ENCODE data around the gene KRTAP9-7.

KRTAP9-7 gene

GRCh38 chr17:41284043-41284442 lies 8.5 kb downstream of the KRTAP9-7 start:
- DNase-seq (ENCODE audit: low read depth, low spot score): peak; percentile 34
- ChIA-PET CTCF (interaction anchor here (2.0 kb wide), 1 partner anchor 265 kb away, joined by 6 read pairs; no protein-coding TSS in a partner anchor), POLR2A (interaction anchor here (0.7 kb wide), 1 partner anchor 14 kb away, joined by 4 read pairs; no protein-coding TSS in a partner anchor)
- TF ChIP-seq, protein P1, sequence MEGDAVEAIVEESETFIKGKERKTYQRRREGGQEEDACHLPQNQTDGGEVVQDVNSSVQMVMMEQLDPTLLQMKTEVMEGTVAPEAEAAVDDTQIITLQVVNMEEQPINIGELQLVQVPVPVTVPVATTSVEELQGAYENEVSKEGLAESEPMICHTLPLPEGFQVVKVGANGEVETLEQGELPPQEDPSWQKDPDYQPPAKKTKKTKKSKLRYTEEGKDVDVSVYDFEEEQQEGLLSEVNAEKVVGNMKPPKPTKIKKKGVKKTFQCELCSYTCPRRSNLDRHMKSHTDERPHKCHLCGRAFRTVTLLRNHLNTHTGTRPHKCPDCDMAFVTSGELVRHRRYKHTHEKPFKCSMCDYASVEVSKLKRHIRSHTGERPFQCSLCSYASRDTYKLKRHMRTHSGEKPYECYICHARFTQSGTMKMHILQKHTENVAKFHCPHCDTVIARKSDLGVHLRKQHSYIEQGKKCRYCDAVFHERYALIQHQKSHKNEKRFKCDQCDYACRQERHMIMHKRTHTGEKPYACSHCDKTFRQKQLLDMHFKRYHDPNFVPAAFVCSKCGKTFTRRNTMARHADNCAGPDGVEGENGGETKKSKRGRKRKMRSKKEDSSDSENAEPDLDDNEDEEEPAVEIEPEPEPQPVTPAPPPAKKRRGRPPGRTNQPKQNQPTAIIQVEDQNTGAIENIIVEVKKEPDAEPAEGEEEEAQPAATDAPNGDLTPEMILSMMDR (IDR thresholded peaks at IDR 0.05; ENCODE audit: insufficient read depth, low read length, missing control alignments): no peak
- no peak overlapping the region for H3K4me3 ChIP-seq (ENCODE audit: low read depth, low read length)

DNA sequence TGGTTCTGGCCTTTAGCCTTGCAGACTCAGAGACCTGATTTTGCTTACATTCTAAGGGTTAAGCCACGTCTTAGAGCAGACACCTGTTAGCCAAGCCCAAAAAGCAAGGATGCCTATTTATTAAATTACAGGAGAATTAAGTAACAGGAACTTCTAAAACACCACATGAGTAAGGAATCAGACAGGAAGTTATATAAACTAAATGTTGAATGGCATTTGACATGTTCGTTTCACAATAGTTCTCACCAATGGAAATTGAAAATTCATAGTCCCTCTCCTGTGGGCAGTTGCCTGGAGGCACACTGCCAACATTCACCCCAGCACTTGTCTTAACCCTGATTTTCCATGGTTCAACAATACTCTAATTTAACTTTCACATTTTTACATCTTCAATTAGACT lies 9.0 kb downstream of the KRTAP9-7 start:
- DNase-seq (ENCODE audit: low read depth, low spot score): no peak
- ChIA-PET CTCF (no interaction called here), POLR2A (no interaction called here)
- TF ChIP-seq, protein P1 (IDR thresholded peaks at IDR 0.05; ENCODE audit: insufficient read depth, low read length, missing control alignments): no peak
- no peak overlapping the region for H3K4me3 ChIP-seq (ENCODE audit: low read depth, low read length)

DNA sequence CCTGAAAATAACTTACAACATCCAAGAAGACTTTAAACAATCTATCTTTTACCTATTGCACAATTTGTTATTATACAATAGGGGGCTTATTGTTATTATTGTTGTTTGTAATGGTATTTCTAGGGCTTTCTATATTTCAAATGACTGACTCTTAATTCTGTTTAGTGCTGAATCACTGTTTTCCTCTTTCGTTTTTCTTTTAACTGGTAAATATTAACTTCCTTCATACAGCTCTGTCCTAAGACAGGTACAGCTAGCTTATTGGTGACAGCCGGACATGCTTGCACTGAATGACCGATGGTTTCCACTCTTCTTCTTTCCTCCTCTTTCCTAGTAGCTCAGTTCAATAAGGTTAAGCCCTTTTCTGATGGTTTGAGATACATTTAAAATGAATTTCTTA lies 11.6 kb downstream of the KRTAP9-7 start:
- TF ChIP-seq, protein P1 (IDR thresholded peaks at IDR 0.05; ENCODE audit: insufficient read depth, low read length, missing control alignments): no peak
- no peak overlapping the region for H3K4me3 ChIP-seq (ENCODE audit: low read depth, low read length)
- no peak for DNase-seq (ENCODE audit: low read depth, low spot score)
- POLR2A ChIA-PET: no interaction called here
- CTCF ChIA-PET: interaction anchor here (0.6 kb wide), 1 partner anchor 331 kb away, joined by 3 read pairs; no protein-coding TSS in a partner anchor

DNA sequence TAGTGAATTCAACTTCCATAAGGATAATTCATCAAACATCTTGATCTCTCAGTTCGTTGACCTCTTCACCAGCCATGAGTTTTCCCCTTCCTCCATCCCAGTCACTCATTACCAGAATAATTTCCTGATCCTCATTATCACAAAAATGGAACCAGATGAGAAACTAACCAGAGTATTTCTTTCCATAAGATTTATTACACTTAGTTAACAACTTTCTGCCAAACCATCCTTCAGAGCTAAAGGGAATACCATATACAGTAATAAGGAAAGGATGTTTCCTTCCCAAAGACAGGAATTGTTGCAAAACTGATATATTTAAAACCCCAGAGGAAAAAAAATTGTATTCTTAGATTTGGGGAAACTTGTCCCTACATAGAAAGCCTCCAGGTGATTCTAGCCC lies 18.5 kb downstream of the KRTAP9-7 start:
- no peak for DNase-seq (ENCODE audit: low read depth, low spot score)
- TF ChIP-seq, protein P1 (IDR thresholded peaks at IDR 0.05; ENCODE audit: insufficient read depth, low read length, missing control alignments): no peak
- H3K4me3 ChIP-seq (ENCODE audit: low read depth, low read length): no peak overlapping the region
- ChIA-PET POLR2A (no interaction called here), CTCF (interaction anchor here (0.8 kb wide), 2 partner anchors 27 to 29 kb away, joined by 3 to 6 read pairs; no protein-coding TSS in a partner anchor)

DNA sequence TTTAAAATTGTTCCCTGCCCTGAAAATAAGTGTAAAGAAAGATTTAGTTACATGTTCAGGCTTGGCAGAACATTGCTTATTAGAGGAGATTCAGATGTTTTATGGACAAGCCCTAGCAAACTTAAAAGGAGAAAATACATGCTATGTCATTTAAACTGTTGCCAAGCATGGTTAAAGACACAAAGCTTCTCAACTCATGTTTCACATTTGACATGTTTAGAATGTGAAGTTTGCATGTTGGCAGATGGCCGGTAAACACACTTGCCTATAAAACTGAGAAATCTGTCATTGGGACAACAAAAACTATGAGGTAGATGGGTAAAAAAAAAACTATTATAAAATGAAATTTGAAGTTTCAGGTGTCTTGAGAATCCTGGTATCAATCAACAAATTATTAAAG lies 21.3 kb downstream of the KRTAP9-7 start:
- ChIA-PET POLR2A (no interaction called here), CTCF (no interaction called here)
- TF ChIP-seq, protein P1 (IDR thresholded peaks at IDR 0.05; ENCODE audit: insufficient read depth, low read length, missing control alignments): no peak
- no peak for DNase-seq (ENCODE audit: low read depth, low spot score)
- no peak overlapping the region for H3K4me3 ChIP-seq (ENCODE audit: low read depth, low read length)

GRCh38 chr17:41298458-41299135 lies 23.1 kb downstream of the KRTAP9-7 start:
- no peak overlapping the region for H3K4me3 ChIP-seq (ENCODE audit: low read depth, low read length)
- TF ChIP-seq, protein P1 (IDR thresholded peaks at IDR 0.05; ENCODE audit: insufficient read depth, low read length, missing control alignments): no peak
- CTCF ChIA-PET: no interaction called here
- DNase-seq (ENCODE audit: low read depth, low spot score): no peak
- POLR2A ChIA-PET: no interaction called here

All from AG04449 (cell line).